ENCODE data around the gene RNF38. TPM values are rescaled to one million over a fixed set of nuclear protein-coding genes. Genes with fewer than 3 reads are reported as not detected.

RNF38 gene
- total and polyA plus RNA-seq, 2 donors (not counting 3 experiments of a cell fraction or from before 2014, with no cell fraction given): 36.7 to 47.2 TPM

- H3K27ac ChIP-seq (ENCODE audit: insufficient read depth, low read depth, low read length): no peak overlapping the region
- TF ChIP-seq POLR2A (IDR thresholded peaks at IDR 0.05; ENCODE audit: low read depth, low read length) (no peak), MAX (IDR thresholded peaks at IDR 0.05; ENCODE audit: insufficient read depth, insufficient read length) (no peak), POLR2AphosphoS5 (IDR thresholded peaks at IDR 0.05; ENCODE audit: insufficient read depth, low read depth, low read length) (no peak), FOS (IDR thresholded peaks at IDR 0.05; ENCODE audit: borderline replicate concordance, insufficient read depth, low read length) (no peak), JUN (IDR thresholded peaks at IDR 0.05; ENCODE audit: borderline replicate concordance, insufficient read depth, insufficient read length, low read depth) (no peak), MYC (IDR thresholded peaks at IDR 0.05; ENCODE audit: low read depth, low read length) (no peak), GATA2 (IDR thresholded peaks at IDR 0.05; ENCODE audit: insufficient read depth, insufficient read length, low read depth, low read length) (no peak), EZH2 (IDR thresholded peaks at IDR 0.05; ENCODE audit: borderline replicate concordance, low read depth, low read length, severe bottlenecking) (no peak)
- TF ChIP-seq, protein P1, sequence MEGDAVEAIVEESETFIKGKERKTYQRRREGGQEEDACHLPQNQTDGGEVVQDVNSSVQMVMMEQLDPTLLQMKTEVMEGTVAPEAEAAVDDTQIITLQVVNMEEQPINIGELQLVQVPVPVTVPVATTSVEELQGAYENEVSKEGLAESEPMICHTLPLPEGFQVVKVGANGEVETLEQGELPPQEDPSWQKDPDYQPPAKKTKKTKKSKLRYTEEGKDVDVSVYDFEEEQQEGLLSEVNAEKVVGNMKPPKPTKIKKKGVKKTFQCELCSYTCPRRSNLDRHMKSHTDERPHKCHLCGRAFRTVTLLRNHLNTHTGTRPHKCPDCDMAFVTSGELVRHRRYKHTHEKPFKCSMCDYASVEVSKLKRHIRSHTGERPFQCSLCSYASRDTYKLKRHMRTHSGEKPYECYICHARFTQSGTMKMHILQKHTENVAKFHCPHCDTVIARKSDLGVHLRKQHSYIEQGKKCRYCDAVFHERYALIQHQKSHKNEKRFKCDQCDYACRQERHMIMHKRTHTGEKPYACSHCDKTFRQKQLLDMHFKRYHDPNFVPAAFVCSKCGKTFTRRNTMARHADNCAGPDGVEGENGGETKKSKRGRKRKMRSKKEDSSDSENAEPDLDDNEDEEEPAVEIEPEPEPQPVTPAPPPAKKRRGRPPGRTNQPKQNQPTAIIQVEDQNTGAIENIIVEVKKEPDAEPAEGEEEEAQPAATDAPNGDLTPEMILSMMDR (IDR thresholded peaks at IDR 0.05; ENCODE audit: extremely low read depth in 1 of 2, insufficient read depth in 1 of 2, low read depth in 1 of 2, low read length in 2 of 2): no peak
- intact Hi-C loops (cut with micrococcal nuclease): no loop called here
- no peak overlapping the region for H3K4me3 ChIP-seq (replicated peaks in 1 of 3; ENCODE audit: insufficient read depth in 1 of 3, low read depth in 1 of 3, low read length in 3 of 3)
- no peak overlapping the region for H2AFZ ChIP-seq (ENCODE audit: low read depth, low read length)
- peaks cover 4% of the 10 kb centered on the region for H4K20me1 ChIP-seq (replicated peaks; ENCODE audit: control insufficient read depth, extremely low read depth, insufficient read depth, low read length)
- no peak overlapping the region for H3K4me2 ChIP-seq (ENCODE audit: insufficient read depth, low read length)
- FAIRE-seq: no peak
- H3K27me3 ChIP-seq (ENCODE audit: control insufficient read depth in 2 of 2, insufficient read depth in 2 of 2, low read length in 2 of 2): no peaks in the 10 kb centered on the region
- no peaks in the 10 kb centered on the region for H3K4me1 ChIP-seq (ENCODE audit: control insufficient read depth, extremely low read depth, insufficient read depth, low read length)
- peaks cover 0 to 5% of the 10 kb centered on the region in 2 experiments for H3K36me3 ChIP-seq (ENCODE audit: control insufficient read depth in 2 of 2, extremely low read depth in 1 of 2, insufficient read depth in 2 of 2, low read length in 2 of 2)
- BruUV-seq (replicated peaks): no TSS peak
- H3K79me2 ChIP-seq (ENCODE audit: control insufficient read depth, insufficient read depth, low read length): peaks cover 11% of the 10 kb centered on the region
- H3K9me3 ChIP-seq (replicated peaks; ENCODE audit: control insufficient read depth, insufficient read depth, low read length): no peaks in the 10 kb centered on the region
- no peak for DNase-seq (ENCODE audit: low read depth, low spot score)
- dilution Hi-C loops (cut with MboI; ENCODE audit: extremely low pct_ligation_motif_present, low sequenced_read_pairs): no loop called here
- ChIA-PET POLR2A (no interaction called here), CTCF (no interaction called here)
- H3K9me1 ChIP-seq (replicated peaks; ENCODE audit: control insufficient read depth, extremely low read depth, insufficient read depth, low read length): no peaks in the 10 kb centered on the region
- no peak overlapping the region for H3K9ac ChIP-seq (replicated peaks; ENCODE audit: extremely low read depth, insufficient read depth, low read length)
Observed at GRCh38 chr9:36363448-36363847, 36.6 kb downstream of the RNF38 start.
